ENCODE data around the gene ALDH1A3.

Gene ALDH1A3

DNA sequence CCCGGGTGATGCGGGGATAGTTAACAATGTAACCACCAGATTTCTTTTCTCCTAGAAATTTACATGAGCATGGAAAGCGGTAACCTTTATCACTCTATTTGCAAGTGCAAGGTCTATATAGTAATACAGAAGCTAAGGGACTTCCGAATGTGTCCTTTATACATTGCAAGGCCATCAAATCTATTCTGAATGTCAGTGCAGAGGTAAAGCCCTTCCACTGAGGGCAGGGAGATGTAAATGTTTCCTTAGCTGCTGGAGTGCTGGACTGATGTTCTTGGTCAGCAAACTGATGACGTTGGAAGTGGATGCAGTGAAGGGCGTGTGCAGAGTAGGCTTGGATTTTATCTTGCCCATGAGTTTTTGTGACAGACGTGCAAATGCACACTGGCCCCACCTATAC lies 6.2 kb downstream of the ALDH1A3 start:
- DNase-seq, result no peak

DNA sequence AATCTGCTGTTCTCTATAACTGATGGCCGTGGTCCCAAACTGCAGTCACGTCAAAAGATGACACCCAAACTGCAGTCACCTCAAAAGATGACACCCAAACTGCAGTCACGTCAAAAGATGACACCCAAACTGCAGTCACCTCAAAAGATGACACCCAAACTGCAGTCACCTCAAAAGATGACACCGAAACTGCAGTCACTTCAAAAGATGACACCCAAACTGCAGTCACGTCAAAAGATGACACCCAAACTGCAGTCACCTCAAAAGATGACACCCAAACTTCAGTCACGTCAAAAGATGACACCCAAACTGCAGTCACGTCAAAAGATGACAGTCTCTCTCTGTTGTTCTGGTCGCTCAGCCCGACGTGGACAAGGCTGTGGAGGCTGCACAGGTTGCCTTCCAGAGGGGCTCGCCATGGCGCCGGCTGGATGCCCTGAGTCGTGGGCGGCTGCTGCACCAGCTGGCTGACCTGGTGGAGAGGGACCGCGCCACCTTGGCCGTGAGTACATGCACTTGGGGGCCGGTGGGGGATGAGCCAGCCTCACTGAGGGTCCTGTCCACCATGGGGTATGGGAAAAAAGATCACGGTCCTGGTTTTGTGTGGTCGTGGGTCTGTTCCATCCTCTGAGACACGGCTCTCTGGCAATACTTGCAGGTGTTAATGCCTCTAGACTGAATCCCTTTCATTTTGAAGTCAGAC lies 7.7 kb downstream of the ALDH1A3 start:
- DNase-seq, result no peak

DNA sequence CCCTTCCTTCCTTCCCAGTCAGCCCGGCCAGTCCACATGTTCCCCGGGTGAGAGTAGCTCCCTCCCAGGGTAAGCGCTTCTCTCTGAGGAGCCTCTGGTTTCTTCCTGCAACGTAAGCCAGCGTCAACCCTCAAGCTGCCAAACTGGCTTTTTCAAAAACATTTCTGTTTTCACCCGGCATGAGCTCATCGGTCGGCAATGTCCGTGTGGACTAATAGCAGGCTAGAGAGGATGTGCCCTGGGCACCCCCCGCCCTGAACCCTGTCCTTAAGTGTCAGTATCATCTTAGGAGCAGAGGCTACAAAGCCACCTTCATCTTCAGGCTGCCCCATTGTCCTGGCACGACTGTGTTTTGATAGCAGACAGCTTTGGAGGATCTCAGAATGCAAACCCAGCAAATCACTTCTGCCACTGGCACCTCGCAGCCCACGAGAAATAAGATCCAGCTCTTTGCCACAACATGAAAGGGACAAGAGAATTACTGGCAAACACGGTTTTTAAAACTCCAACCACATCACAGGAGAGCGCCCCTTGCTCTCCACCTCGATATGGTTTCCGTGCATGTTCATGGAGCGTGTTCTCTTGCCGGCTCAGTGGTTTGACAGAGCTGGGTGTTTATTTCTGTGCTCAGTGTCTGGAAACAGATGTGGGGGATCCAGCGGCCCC lies 9.9 kb downstream of the ALDH1A3 start:
- no peak for DNase-seq

DNA sequence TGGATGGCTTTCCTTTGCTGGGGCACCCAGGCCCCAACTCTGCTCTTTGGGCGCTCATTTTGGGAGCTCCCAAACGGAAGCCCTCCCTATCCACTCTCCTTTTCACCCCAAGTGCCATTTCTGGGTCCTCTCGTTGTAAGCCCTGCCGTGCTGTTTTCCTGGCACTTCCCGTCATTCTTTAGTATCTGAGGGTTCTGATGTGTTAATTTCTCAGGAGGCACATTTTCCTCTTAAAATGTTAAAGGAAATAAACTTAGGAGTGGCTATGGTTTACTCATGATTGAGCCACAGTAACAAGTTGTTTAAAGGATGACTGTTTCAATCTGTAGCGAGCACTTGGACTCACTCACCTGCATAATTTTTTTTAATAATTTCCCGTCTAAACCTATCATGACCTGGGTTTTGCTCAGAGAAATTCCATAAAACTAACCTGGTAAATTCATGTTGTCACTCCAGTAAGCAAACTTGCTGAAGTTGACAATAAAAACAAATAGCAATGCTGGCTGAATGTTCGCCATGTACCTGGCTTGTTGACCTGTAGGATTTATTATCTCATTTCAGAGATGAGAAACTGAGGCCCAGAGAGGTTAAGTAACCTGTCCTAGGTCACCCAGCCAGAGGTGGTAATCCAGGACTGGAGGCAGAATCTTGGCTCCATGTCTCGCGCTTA lies 10.6 kb downstream of the ALDH1A3 start:
- no peak for DNase-seq

DNA sequence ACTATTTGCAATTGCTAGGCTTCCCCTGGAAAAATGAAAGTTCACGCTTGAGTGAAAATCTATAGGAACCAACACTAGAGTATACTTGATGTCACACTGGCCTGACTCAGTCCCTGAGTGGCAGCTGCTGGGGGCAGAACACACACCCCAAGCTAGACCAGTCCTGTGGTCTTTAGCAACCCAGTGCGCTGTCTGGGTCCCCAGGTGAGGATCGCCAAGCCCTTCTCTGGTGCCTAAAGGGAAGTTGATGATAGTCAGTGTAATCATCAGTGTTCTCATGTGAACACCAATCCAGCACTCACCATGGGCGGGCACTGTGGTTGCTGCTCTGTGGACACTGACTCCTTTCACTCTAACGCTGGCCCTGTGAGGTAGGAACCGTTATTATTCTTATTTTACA lies 11.2 kb downstream of the ALDH1A3 start:
- no peak for DNase-seq

DNA sequence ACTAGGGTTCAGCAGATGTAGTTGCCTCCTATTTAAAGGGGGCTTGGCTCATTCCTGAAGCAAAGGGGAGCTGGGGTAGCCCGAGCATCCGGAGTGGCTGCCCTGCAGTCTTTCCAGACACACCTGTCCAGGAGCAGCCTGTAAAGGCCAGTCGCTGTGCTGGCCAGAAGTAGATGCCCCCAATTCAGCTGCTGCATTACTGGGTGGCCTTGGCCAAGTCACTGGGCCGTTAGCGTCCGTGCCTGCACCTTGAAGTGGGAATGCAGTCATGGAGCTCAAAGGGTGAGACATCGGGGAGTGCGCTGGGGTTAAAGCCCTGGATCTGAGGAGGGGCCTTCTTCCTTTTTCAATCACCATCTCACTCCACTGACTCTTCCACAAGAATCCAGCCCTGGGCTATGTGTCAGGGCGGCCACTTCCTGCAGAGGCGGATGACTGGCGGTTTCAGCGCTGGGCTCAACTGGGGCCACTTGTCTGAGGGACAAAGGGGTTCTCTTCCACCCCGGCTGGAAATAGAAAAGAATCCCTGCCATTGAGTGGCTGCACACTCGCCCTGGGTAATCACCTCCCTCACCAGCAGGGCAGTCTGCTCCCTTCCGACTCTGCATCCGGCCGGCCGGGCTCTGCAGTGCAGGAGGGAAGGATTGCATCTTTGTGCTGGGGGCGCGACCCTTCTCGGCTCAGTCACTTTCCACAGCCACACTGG lies 11.8 kb downstream of the ALDH1A3 start:
- no peak for DNase-seq

DNA sequence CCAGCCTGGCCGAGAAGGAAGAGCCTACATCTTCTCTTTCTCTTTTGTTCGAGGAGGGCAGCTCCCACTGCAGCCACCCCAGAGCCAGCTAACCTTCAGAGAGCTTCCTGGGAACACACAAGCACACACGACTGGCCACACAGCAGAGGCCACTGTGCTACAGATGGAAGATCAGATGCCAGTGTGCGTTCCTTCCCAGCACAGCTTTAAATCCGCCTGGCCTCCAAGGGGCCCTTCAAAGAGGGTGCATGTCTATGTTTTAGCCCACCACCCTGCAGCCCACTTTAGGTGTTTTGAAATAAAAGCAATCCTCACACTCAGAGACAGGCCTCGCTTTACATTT lies 12.4 kb downstream of the ALDH1A3 start:
- DNase-seq, result no peak

DNA sequence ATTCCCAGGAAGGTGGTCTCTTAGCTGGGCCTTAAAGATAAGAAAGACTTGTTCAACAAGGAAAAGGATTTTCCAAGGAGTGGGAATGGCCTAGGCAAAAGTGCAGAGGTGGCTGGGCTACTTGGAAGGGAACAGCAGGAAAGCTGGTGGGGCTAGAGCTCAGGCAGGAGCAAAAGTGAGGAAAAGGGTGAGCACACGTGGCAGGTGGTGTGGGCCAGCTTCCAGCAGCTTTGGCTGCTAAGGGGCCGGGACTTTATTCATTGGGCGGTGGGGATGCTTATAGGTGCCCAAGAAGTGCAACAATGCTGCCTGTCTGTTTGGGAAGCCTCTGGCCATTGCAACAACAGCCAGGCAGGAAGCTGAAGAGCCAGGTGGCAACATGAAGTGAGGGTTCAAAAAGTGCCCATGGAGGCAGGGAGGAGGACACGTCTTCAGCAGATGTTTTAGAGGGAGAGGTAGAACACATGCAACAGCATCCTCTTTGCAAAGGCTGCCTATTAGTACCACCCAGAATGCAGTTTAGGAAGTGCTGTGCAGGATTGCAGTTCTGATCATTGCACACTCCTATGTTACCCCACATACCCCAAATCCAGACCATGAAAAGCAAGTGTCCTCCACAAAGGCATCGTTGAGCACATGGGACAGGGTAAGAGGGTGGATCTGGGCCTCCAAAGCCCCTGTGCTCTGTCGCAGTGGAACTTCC lies 13.8 kb downstream of the ALDH1A3 start:
- DNase-seq, result no peak

DNA sequence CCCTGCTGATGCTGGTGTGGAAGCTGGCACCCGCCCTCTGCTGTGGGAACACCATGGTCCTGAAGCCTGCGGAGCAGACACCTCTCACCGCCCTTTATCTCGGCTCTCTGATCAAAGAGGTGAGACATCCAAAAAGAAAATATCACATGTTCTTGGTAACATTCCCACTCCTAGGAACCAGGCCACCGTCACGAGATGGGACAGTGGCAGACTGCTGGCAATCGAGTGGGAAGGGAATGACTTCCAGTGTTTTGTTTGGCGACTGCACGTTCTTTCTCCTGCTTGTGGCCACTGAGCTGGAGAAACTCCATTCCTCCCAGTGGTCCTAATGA lies 14.3 kb downstream of the ALDH1A3 start:
- no peak for DNase-seq

DNA sequence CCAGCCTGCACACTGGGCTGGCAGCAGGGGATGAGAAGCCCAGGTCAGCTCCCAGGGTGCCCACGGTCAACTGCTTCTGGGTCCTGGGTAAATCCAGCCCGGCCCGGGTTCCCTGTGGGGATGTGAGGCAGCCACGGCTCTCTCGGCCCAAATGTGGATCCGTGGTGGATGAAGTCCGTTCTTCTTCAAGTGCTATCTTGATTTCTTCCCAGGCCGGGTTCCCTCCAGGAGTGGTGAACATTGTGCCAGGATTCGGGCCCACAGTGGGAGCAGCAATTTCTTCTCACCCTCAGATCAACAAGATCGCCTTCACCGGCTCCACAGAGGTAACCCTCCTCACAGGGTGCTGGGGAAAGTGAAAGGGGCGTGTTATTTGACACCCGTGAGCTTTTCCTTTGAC lies 16.1 kb downstream of the ALDH1A3 start:
- no peak for DNase-seq

DNA sequence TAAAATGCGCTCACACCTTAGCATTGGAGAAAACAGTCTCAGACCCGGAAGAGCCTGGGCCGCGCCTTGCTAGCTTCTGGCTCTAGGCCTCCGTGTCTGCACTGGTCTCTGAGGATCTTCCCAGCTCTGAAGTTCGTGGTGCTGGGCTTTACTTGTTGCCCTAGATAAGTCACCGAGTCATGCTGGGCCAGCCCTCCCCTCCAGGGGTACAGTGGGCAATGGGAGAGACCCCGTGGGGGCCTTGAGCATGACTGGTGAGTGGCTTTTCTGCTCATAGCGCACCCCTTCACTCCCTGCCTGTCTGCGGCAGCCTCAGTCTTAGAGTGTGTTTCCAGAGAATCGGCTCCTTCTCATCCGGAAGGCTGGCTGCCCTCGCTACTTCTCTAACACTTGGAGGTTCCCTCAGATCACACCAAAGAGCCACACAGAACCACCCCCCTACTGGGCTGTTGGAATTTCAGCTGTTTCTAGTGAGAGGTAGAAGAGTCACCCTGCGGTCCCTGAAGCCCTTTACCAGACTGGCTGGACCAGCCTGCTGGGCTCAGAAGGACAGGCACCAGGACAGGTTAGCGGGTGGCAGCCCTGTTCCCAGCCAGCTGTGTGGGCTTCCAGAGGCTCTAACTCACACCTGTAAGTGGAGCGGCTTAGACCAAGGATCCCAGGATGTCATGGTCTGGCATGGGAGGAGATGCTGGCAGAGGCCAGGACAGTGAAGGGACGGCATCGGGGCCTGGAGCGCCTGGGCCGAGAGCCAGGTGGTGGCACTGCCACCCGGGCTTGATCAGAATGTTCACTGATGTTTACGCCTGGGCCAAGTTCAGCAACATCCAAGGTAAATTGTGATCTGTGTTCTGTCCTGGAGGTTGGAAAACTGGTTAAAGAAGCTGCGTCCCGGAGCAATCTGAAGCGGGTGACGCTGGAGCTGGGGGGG lies 17.9 kb downstream of the ALDH1A3 start:
- DNase-seq, result no peak

DNA sequence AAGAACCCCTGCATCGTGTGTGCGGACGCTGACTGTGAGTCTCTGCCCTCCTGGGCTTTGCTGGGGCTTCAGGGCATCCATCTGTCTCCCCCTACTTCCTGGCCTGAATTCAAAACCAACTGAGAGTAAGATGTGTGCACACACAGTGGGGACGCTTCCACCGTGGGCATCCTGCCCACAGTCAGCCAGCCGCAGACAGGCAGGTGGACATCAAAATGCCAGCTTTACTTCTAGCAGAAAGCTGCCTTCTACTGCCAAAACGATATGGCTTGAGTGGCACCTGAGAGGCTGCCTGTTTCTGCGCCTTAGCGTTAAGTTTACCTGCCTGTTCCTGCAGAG lies 18.5 kb downstream of the ALDH1A3 start:
- no peak for DNase-seq

DNA sequence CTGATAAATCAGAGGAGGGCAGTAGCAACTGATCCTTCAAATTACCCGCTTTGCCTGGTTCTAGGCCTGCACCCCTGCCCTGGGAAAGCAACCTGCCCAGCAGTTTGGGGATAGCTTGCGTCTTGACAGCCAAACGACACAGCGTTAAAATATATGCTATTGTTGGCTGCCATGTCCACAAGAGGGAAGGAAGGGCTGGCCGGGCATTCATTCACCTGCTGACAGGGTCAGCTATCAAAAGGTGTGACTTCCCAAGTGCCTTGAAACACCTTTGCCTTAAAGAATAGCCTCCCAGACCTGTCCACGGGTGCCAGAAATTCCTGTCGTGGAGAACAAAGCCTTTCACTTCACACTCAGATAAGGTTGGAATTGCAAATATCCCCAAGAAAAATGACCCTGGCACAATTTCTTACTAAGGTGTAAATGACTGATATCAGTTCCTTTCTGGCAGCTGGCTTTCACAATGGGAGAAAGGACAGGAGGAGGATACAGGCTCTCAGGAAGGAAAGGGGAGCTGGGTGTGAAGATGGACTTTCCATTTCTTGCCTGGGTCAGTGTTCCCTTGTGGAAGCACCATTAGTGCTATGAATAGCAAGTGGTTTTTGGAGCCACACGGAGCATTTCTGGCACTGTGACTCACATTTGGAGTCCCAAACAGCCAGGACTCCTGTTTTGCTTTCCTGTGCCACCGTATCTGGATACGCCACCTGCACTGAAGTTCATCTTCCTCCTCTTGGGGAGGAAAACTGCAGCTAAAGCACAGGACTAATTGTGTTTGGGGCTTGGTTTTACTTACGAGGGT lies 19.2 kb downstream of the ALDH1A3 start:
- DNase-seq, result no peak

DNA sequence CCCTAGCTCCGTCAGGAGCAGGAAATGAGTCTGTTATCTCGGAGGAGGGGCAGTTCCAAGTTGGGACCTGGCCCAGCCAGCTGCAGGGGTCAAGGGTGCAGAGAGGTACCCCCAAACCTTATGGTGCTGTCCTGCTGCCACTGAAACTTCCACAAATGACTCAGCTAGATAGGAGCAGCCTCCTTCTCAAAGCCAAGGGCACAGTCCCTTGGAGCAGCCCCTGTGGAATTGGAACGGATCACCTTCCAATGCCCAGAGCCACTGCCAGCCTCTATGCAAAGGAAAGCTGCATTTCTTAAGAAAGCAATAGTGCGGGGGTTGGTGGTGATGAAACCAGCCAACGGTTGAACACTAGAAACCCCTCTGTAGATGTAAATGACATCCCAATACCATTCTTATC lies 20.0 kb downstream of the ALDH1A3 start:
- no peak for DNase-seq

DNA sequence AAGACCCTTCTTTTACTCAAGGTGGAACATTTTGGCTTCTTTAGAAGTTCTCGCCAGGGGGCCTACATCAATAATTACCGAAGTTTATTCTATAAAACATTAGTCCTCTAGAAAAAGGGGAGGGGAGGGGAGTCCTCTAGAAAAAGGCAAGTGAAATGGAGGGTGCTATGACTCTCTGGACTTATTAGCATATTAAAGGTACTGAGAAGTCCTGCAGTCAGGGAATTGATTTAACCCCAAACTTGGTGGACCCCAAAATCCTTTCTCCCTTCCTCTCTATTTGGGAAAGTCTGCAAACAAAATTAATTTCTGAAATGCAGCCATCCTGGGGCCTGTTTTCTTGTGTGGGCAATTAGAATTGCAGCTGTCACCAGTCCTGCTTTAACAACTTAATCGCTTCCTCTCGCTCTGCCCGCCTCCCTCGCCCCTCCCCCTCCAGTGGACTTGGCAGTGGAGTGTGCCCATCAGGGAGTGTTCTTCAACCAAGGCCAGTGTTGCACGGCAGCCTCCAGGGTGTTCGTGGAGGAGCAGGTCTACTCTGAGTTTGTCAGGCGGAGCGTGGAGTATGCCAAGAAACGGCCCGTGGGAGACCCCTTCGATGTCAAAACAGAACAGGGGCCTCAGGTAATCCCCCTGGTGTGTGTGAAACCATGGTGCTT lies 20.6 kb downstream of the ALDH1A3 start:
- DNase-seq, result no peak

DNA sequence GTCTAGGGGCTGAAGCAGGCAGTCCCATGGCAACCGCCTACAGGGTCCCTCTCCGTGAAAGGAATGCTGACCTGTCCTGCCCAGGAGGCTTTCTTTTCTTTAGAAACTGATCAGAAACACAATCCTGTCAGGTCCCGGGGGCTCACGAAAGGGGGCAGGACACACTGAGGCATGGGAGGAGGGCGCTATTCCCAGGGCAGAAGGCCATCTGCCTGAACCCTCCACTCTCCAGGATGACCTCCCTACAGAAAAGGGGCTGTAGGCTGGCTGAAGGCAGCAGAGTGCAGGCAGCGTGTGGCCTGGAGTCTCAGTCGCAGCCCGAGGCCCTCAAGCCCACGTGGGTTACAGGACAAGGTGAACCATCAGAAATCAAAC lies 21.2 kb downstream of the ALDH1A3 start:
- DNase-seq, result no peak

DNA sequence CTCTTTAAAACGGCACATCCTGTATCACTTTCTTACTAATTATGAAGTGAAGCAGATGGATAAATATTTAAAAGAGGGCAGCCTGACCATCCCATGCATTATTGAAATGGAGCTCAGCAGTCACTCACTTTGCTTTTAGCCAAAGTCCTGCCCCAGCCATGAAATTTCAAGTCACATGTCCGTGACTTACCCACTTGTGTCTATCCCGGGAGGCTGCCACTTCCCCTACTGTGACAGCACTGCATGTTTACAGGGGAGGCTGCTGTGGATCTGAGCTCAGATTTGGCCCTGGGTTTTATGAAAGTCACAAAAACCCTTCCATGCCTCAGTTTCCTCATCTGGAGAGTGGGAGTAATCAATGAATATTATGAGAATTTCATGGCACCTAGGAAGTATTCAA lies 21.7 kb downstream of the ALDH1A3 start:
- DNase-seq, result no peak

DNA sequence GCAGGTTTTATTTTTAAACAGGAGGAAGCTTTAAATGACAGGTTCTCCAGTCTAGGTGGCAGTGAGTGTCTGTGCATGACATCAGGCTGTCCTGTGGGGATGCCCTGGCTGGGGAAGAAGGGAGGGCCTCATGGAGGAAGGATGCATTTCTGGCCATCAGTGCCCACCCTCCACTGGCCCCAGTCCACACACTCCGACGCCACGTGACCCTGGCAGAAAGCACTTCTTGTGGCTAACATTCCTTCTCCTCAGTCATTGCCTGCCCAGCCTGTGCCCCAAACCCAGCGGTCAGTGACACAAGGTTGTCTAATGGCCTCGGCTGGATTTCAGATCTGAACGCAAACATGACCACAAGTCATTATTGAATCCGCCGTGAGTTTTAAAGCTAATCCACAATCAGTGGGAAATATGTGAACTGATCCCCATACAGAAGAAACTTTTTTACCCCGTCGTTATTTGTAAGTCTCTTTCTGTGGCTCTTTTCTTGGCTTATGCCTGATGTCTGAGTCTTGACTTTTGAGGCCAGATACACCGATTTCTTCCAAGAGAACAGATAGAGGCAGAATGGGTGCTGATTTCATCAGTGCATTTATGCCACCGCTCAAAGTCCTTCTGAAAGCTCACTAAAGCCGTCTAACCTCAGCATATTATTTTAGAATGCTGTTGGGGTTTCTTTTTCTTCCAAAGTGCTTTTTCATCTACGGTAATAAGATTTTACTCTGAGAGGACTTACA lies 22.2 kb downstream of the ALDH1A3 start:
- DNase-seq, result no peak

DNA sequence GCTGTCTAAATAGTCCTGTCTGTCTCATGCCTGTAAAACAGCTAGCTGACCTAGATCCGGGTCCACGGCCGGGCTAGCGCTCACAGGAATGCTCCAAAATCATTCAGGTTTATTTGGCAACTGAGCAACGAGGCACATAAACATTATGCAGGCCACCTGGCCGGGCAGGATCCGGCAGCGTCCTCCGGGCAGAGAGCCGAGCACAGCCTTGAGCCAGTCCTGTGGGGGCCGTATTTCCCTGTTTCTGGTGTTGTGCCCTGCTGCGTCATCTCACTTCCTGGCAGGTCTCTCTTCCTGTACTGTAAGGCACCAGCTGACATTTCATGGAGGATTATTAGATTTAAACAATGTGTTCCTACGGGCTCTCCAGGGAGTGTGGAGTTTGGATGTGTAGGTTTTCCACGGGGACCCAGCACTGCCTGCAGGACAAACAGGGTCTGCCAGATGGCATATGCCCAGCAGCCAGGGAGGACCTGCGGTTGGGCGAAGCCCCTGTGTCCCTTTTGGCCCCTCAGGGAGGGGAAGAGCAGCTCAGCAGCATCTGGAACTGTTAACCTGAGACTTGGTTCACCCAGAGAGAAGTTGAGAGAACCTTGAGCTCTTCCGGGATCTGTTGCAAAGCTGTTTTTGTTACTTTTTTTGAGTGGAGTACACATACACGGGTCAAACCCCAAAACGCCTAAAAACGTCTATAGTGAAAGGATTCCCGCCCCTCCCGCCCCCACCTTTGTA lies 23.0 kb downstream of the ALDH1A3 start:
- peak; percentile 86 for DNase-seq

DNA sequence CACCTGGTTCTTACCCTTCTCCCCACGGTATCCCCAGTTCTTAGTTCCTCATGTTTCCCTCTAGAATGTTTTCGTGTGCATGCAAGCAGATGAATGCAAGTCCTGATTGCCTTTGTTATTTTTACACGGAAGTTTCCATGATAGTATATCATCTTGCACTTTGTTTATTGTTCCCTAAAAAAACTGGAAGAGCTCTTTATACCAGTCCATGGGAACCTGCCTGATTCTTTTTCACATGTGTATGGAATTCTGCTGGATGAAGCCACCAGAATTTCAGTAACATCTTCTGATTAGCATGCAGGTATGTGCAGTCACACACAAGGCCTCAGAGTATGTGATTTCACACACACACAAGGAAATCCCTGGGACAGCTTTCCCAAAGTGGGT lies 23.5 kb downstream of the ALDH1A3 start:
- DNase-seq, result peak; percentile 67

Measured in NCI-H2171 treated with DMSO at 0.1 percent for 48 hours (cell line).